GM19455 (cell line): ENCODE data around the gene JMJD1C.
"Not testable (repeated sequence)": the region's sequence is repeated elsewhere in the genome, so short reads cannot be mapped to it uniquely, and the experiment has no call there.

ENCODE experiments used
- ATAC-seq: cut with Tn5 transposase; IDR thresholded peaks from one replicate; pipeline ENCODE4 v1.9.1; 2021; ENCODE audit not compliant: unreplicated experiment

JMJD1C gene

DNA sequence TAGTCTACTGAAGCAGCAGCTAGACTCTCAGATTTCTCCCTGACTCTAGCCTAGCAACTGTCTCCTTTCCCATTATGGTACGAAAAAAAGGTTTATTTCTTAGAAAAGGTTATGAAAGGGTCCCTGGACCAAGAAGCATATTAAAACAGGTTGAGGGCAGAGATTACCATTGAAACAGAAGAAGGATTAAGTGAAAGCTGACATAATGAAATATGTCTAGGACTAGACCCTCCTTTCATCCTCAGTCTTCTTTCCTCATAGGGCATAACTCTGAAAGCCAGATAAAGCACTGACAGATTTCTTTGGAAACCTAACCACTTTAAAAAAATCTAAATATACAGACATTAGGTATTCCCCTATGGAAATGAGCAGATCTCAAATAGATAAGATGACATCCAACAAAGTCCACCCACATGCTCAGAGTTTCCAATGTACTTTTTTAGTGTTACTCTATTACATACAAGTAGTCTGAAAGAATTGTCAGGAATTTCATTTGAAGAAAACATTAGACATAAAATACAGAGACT, 58.6 kb downstream of the JMJD1C start:
- no peak for ATAC-seq

DNA sequence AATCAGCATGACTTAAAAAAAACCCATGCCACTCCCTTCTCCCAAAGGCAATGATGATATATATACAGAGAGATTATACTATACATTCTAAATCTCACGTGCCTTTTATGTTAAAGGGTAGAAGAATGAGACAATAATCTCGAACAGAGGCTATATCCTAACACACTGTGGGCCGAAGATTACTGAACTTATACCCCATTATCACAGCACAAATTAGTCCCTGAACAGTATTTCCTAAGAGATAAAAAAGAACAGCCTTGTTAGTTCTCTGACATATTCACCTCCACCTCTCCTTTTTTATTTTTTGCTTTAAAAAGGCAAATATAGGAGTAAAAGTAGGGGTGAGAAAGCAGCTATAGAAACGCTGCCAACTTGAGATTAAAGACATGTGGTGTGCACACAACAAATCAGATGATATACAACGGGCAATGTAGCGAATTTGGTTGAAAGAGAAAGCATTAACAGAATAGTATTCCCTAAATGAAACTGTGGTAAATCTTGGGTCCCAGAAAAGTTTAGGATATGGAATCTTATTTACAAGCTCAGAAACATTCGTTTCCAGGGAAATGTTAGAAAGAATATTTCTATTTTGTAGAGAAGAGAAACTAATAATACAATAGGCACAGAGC, 69.5 kb downstream of the JMJD1C start:
- ATAC-seq: no peak

DNA sequence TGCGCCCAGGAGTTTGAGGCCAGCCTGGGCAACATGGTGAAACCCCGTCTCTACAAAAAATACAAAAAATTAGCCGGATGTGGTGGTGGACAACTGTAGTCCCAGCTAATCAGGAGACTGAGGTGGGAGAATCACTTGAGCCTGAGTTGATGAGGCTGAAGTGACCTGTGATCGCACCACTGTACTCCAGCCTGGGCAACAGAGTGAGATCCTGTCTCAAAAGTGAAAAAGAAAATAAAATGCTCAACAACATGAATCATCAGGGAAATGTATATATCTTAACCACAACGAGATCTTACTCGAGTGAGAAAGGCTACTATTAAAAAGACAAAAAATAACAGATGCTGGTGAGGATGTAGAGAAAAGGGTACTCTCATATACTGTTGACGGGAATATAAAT, 72.7 kb downstream of the JMJD1C start:
- ATAC-seq: no peak

DNA sequence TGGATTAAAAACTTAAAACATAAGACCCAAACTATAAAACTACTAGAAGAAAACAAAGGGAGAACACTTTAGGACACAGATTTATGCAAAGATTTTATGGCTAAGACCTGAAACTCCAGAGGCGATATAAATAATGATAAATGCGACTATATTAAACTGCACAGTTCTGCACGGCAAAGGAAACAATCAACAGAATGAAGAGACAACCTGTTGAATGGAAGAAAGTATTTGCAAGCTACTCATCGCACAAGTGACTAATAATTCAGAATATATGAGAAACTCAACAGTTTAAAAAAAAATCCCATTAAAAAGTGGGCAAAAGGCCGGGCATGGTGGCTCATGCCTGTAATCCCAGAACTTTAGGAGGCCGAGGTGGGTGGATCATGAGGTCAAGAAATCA, 73.6 kb downstream of the JMJD1C start:
- no peak for ATAC-seq

DNA sequence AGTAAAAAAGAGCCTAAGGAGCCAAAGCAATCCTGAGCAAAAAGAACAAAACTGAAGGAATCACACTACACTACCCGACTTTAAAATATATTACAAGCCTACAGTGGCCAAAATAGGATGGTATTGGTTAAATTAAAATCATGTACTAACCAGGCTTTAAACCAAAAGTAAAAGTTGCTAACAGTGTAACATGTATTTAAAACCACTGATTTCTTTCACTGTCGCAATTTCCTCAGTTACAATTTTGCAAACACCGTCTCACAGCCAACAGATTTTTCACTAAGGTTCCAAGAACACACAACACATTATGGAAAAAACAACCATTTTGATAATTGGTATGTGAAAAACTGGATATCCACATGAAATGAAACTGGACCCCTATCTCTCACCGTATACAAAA, 74.0 kb downstream of the JMJD1C start:
- ATAC-seq: no peak

DNA sequence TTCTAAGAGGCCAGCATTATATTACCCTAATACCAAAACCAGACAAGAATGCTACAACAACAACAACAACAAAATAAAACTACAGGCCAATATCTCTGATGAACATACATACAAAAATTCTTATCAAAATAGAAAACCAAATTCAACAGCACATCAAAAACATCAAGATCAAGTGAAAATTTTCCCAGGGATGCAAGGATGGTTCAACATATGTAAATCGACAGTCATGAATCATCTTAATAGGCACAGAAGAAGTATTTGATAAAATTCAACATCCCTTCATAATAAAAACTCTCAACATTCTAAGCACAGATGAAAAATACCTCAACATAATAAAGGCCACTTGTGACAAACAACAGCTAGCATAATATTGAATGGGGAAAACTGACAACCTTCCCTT, 75.3 kb downstream of the JMJD1C start:
- ATAC-seq: no peak

DNA sequence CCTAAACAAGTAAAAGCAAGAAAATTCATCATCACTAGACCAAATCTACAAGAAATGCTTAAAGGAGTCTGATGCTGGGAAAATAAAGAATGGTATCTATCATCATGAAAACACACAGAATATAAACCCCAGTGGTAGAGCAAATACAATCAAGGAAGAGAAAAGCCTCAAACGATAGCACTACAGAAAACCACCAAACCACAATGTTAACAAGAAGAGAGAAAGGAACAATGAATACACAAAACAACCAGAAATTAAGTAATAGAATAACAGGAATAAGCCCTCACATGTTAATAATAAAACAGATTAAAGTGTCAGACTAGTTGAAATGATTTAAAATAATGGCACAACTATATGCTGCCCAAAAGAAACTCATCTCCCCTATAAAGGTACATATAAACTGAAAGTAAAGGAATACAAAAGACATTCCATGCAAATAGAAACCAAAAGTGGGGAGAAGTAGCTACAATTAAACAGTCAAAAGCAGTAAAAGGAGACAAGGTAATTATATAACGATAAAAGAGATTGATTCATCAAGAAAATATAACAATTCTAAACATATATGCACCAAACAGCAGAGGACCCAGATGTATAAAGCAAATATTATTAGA, 77.3 kb downstream of the JMJD1C start:
- no peak for ATAC-seq

DNA sequence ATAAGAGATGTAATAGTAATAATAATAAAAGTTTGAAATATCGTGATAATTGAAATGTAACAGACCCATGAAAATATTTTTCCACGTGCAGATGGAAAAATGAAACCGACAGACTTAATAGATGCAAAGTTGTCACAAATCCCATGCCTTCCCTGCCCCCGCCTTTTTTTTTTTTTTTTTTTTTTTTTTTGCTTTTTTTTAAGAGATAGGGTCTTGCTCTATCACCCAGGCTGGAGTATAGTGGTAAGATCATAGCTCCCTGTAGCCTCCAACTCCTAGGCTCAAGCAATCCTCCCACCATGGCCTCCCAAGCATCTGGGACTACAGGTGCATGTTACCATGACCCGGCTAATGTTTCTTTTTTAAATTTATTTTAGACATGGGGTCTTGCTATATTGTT, 80.5 kb downstream of the JMJD1C start:
- no peak for ATAC-seq

DNA sequence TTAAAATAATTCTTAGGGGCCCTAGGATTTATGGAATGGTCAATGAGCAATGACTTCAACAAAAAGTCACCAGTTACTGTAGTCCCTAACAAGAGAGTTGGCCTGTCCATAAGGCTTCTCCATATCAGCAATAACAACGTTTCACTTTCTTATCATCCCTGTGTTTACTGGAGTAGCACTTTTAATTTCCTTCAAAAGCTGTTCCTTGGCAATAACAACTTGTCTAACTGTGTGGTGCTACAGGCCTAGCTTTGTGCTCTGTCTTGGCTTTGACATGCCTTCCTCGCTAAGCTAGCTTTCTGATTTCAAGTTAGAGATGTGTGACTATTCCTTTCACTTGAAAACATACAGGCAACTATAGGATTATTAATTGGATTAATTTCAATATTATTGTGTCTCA, 81.1 kb downstream of the JMJD1C start:
- no peak for ATAC-seq

DNA sequence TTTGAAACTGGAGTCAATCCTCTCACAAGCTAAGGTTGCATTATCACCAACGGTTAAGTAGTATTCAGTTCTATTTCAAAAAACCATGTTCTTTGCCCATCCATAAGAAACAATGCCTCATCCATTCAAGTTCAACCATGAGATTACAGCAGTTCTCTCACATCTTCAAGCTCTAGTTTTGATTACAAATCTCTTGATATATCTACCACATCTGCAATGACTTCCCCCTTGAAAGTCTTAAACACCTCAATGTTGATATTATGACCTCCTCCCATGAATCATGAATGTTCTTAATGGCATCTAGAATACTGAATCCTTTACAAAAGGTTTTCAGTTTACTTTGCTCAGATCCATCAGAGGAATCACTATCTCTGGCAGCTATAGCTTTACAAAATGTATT, 81.8 kb downstream of the JMJD1C start:
- no peak for ATAC-seq

DNA sequence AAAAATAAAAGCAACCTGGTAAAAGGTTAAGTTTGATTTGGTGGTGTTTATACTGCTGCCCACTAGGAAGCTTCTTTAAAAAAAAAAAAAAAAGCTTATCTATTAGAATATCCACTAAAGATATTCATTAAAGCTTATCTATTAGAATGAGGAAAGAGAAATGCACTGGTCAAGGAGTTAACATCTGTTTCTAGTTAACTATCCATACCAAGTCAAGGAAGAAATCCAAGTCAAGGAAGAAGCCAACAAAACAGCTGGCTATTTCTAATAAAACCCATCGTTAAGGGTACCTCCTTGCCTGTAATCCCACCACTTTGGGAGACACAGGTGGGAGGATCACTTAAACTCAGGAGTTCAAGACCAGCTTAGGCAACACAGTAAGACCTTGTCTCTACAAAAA, 82.6 kb downstream of the JMJD1C start:
- no peak for ATAC-seq

DNA sequence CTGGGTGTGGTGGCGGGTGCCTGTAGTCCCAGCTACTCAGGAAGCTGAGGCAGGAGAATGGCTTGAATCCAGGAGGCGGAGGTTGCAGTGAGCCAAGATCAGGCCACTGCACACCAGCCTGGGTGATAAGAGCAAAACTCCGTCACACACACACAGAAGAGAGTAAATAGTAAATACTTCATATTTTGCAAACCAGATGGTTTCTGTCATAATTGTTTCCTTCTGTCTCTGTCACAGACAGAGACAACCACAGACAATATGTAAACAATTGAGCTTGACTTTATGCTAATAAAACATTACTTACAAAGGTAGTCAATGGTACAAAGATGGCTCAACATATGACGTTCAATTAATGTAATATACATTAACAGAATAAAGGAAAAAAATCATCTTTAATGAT, 83.7 kb downstream of the JMJD1C start:
- no peak for ATAC-seq

DNA sequence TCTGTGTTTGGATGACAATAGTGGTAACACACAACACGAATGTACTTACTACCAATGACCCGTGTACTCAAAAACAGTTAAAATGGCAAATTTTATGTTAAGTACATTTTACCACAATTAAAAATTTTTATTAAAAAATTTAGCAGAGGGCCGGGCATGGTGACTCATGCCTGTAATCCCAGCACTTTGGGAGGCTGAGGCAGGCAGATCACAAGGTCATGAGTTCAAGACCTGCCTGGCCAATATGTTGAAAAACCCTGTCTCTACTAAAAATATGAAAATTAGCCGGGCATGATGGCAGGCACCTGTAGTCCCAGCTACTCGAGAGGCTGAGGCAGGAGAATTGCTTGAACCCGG, 88.5 kb downstream of the JMJD1C start:
- ATAC-seq: not testable (repeated sequence)

DNA sequence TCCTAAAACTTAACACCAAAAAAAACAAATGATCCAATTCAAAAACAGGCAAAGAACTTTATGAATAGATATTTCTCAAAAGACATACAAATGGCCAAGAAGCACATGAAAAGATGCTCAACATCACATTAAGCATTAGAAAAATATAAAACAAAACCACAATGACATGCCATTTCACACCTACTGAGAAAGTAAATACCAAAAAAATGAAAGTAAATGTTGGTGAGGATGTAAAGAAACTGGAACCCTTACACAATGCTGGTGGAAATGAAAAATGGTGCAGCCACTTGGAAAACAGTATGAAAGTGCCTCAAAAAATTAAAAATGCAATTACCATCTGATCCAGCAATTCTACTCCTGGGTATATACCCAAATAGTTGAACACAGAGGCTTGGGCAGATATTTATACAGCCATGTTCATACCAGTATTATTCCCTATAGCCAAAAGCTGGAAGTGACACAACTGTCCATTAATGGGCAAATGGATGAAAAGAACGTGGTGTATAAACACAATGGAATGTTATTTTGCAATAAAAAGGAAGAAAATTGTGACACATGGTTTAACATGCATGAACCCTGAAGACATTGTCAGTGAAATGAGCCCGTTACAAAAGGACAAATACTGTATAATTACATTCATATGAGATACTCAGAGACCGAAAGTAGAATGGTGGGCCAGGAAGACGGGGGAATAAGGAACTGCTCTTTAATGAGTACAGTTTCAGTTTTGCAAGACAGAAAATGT, 89.0 kb downstream of the JMJD1C start:
- peak; percentile 95 for ATAC-seq

DNA sequence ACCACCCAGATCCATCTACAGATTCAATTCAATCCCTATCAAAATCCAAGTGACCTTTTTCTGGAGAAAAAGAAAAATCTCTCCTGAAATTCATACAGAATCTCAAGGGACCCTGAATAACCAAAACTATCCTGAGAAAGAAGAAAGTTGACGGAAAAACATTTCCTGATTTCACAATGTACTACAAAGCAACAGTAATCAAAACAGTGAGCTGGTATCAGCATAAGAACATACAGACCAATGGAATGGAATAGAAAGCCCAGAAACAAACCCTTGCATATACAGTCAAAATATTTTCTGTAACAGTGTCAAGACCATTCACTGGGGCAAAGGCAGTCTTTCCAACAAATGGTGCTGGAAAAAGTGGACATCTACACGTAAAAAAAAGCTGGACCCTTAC, 89.9 kb downstream of the JMJD1C start:
- no peak for ATAC-seq

DNA sequence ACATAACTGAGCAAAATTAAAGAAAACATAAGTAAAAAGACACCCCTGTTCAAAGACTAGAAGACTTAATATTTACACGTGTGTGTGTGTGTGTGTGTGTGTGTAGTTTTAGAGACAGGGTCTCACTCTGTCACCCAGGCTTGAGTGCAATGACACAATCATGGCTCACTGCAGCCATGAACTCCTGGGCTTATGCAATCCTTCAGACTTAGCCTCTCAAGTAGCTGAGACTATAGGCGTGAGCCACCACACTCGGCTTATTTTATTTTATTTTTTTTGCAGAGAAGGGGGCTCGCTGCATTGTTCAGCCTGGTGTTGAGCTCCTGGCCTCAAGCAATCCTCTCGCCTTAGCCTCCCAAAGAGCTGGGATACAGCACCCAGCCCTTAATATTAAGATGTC, 90.3 kb downstream of the JMJD1C start:
- ATAC-seq: no peak

DNA sequence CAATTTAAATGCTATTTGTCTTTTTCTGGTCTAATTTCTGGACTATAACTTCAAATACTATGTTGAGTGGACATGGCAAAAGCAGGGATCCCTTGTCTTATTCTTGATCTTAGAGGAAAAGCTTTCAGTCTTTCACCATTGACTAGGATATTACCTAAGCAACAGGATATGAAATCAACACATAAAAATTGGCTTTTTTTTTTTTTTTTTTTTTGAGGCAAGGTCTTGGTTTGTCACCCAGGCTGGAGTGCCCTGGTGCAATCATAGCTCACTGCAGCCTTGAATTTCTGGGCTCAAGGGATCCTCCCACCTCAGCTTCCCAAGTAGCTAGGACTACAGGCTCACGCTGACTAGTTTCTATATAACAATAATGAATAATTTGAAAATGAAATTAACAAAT, 90.8 kb downstream of the JMJD1C start:
- ATAC-seq: no peak

DNA sequence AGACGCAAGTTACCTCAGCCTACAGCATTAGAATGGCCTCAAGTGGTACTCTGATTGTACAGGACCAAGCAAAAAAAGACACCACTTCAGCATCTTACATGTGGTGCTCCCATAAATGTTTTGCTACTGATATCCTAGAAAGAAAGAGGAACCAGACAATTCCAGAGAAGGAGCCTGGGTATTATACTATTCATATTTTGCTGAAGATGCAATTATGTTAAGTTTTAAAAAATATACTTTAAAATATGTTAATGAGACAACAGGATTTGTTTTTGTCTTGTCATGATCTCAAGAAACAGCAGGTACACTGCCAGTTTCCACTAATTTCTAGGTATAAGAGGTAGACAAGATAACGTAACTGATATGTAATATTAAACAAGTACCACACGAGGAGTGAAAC, 92.6 kb downstream of the JMJD1C start:
- ATAC-seq: no peak

DNA sequence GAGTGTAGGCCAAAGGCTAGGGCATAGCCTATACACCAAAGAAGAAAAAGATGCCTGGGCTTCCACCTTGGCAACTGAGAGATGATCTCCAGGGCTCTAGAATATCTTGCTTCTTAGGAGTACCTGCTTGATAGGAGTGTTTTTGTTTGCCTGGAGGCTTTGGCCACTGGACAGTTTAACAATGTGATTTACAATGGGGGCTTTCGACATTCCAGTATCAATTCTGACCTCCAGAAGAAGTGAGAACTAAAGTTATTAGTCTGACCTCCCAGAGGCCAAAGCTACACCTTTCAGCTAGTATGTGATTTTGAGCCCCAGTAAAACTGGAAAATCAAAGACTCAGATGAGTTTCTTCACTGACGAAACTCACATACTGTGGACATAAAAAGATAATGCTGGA, 96.1 kb downstream of the JMJD1C start:
- no peak for ATAC-seq

DNA sequence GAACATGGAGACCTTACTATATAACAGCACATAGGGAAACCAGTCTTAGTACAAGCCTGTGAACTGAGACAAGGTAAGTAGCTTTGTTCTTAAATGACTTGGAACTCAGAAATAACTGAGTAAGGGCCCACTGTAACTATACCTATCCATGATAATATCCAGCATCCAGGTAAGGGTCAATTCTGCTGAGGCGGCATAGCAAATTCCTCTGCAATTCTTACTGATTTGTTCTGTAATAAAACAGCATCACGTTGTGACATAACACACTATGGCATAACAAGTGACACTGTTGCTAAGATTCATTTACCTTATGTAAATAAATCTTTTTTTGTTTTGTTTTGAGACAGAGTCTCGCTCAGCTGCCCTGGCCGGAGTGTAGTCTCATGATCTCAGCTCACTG, 97.4 kb downstream of the JMJD1C start:
- no peak for ATAC-seq

DNA sequence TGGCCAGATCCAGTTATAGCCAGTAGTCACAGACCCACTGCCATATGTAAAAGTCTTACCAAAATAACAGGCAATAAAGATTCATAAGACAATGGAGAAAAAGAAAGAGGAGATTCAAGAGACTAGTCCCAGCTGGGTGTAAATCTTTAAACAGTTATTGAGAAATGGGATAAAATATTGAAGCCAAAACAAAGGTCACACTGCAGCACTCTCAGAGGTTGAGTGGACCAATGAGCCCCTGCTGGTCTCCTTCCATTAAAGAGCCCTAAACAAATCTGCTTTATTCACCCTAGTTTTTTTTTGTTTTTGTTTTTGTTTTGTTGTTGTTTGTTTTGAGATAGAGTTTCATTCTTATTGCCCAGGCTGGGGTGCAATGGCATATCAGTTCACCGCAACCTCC, 98.8 kb downstream of the JMJD1C start:
- no peak for ATAC-seq

DNA sequence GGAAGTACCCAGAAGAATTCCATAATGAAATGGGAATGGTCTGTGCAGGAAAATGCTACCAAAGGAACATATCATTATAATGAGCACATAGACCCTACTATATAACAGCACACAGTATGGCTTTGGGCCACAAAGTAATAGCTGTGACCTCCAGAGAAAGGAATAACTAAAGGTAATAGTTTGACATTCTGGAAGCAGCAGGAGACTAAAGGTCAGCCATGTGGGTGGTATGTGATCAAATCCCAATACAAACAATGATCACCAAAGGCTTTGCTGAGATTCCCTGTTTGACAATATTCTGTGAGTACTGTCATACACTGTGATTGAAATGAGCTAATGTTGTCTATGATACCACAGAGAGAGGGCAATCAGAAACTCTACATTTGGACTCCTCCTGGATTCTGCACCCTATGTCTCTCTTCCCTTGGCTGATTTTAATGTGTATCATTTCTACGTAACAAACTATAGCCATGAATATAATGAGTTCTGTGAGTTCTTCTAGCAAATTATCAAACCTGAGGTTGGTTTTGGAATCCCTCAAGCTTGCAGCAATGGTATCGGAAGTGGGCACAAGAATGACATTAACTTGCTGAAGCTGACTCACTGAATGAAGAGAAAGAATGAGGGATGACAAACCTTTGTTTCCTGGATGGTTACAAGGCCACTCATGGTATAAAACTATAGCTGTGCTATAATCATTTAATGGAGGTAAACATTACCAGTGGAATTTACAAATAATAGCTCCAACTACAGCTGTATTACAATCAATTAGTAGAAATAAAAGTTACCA, 99.6 kb downstream of the JMJD1C start:
- no peak for ATAC-seq
